GM12892 (cell line): ENCODE data around the gene CPOX.

Experiments
- POLR2A ChIP-seq: IDR thresholded peaks from 2 replicates; pipeline ENCODE4 v1.6.1; 2011; ENCODE audit warnings: low read depth, low read length, control low read depth
- TAF1 ChIP-seq: IDR thresholded peaks from 2 replicates; pipeline ENCODE4 v1.6.1; 2011; ENCODE audit warnings: low read depth, mild to moderate bottlenecking, control low read depth, low read length, borderline replicate concordance

GRCh38 chr3:98596541-98597500, 3.4 kb upstream of the CPOX start:
- TF ChIP-seq TAF1 (no peak), POLR2A (no peak)
